SU-DHL-6 (cell line): Measurements from ENCODE around the gene ARTN.

Experiments used
- EZH2phosphoT487 ChIP-seq: fragments of 200-600 bp; sonication (generic), shearing (Covaris generic); conservative IDR thresholded peaks from 2 replicates; pipeline ENCODE4 v1.6.1; 2018; ENCODE audit warnings: mild to moderate bottlenecking, antibody characterized with exemption, low read length, moderate library complexity, mixed read lengths
- TF ChIP-seq, protein P1 (sequence below): fragments of 200-600 bp; sonication (generic); IDR thresholded peaks from one replicate; pipeline ENCODE4 v1.5.1; 2017; ENCODE audit warnings: antibody characterized with exemption, mild to moderate bottlenecking, low read length, moderate library complexity; ENCODE audit not compliant: insufficient read depth, poor library complexity, severe bottlenecking

DNA sequence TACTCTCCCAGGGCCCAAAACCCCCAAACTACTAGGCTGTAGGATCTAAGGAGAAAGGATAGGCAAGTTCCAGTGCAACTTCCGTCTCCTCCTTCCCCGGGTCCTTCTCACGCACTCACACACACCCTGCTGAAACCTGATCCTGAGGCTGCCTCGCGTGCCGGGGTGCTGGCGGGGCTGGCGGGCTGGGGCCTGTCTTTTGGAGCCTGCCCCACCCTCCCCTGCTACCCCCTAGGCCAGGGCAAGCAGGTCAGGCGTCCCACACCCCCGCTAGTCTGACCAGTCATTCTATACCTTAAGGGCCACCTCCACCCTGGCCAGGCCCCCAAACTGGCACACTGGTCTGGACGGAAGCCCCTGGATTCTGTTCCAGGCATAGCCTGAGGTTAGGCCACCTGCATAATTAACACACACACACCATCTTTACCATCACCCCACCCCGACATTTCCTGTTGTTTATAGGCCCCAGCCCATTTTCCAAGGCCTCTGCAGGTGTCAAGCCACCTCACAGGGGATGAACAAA is 48.3 kb upstream of the ARTN start:
- TF ChIP-seq, protein P1, sequence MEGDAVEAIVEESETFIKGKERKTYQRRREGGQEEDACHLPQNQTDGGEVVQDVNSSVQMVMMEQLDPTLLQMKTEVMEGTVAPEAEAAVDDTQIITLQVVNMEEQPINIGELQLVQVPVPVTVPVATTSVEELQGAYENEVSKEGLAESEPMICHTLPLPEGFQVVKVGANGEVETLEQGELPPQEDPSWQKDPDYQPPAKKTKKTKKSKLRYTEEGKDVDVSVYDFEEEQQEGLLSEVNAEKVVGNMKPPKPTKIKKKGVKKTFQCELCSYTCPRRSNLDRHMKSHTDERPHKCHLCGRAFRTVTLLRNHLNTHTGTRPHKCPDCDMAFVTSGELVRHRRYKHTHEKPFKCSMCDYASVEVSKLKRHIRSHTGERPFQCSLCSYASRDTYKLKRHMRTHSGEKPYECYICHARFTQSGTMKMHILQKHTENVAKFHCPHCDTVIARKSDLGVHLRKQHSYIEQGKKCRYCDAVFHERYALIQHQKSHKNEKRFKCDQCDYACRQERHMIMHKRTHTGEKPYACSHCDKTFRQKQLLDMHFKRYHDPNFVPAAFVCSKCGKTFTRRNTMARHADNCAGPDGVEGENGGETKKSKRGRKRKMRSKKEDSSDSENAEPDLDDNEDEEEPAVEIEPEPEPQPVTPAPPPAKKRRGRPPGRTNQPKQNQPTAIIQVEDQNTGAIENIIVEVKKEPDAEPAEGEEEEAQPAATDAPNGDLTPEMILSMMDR = no peak
- TF ChIP-seq EZH2phosphoT487 = no peak
